HCT116 (cell line): ENCODE data around the gene B4GALNT4. TPM values are rescaled to one million over a fixed set of nuclear protein-coding genes. Genes with fewer than 3 reads are reported as not detected.

Experiments
- ATAC-seq: fragments of 200-7000 bp; cut with Tn5 transposase; 2 replicates; pipeline ENCODE4 v1.9.1; 2020; ENCODE audit warnings: mild to moderate bottlenecking, moderate library complexity
- BruUV-seq: library from RNA; stranded (reverse); fragments of 400-500 nt; replicated peaks from 2 replicates; lab custom pipeline; 2021; lab: Mats Ljungman, UMichigan
- CTCF ChIA-PET: fragments of 300-600 bp; sonication (Branson Sonifier 250); formaldehyde crosslinking; loops from one replicate; lab custom pipeline; 2021; ENCODE audit warnings: antibody characterized with exemption; lab: Charles Lee
- POLR2A ChIA-PET: fragments of 300-600, 350-600 bp; sonication (Branson Sonifier 250); formaldehyde crosslinking; loops from one replicate; lab custom pipeline; 2021; ENCODE audit warnings: antibody characterized with exemption; lab: Charles Lee
- RAD21 ChIA-PET, 2 experiments: fragments of 300-600 bp; sonication (Branson Sonifier 250); formaldehyde crosslinking; loops; one replicate each; lab custom pipeline; 2023; ENCODE audit warnings: low total read pairs in 2 of 2; ENCODE audit not compliant: uncharacterized antibody in 2 of 2, unreplicated experiment in 2 of 2, low non-redundant PET in 1 of 2; lab: Charles Lee
- DNase-seq: peaks from one replicate; pipeline ENCODE4 v3.0.0-alpha.2; 2010; ENCODE audit warnings: low read depth, low spot score
- H2AFZ ChIP-seq: fragments of 200-600 bp; shearing (Covaris generic), sonication (generic); 2 replicates; pipeline ENCODE4 v1.6.1; 2017; ENCODE audit warnings: low read depth, mixed run types, mixed read lengths, antibody characterized with exemption, low read length; ENCODE audit not compliant: poor library complexity, severe bottlenecking
- H3K27ac ChIP-seq: 2 replicates; pipeline ENCODE4 v1.5.1; 2012; ENCODE audit warnings: low read depth, low read length
- H3K27me3 ChIP-seq: fragments of 200-600 bp; sonication (generic); 2 replicates; pipeline ENCODE4 v1.6.1; 2016; ENCODE audit warnings: mixed run types, low read length, mixed read lengths; ENCODE audit not compliant: insufficient read depth
- H3K36me3 ChIP-seq, 2 experiments: fragments of 200-500 bp in 1 of 2; fragments of 200-600 bp in 1 of 2; sonication (Bioruptor generic) in 1 of 2; sonication (generic) in 1 of 2; 2 replicates each; pipeline versions ENCODE4 v1.5.1 to v1.6.1; 2014 to 2016; ENCODE audit warnings: low read length in 2 of 2, inconsistent platforms in 1 of 2, mixed read lengths in 1 of 2, mixed run types in 1 of 2; ENCODE audit not compliant: insufficient read depth in 2 of 2, control insufficient read depth in 1 of 2
- H3K4me1 ChIP-seq, 2 experiments: fragments of 200-600 bp in 1 of 2; sonication (generic) in 1 of 2; 2 replicates each; pipeline versions ENCODE4 v1.5.1 to v1.6.1; 2012 to 2017; ENCODE audit warnings: low read length in 2 of 2, inconsistent platforms in 1 of 2, mild to moderate bottlenecking in 1 of 2, mixed read lengths in 1 of 2, mixed run types in 1 of 2, moderate library complexity in 1 of 2; ENCODE audit not compliant: insufficient read depth in 2 of 2, control insufficient read depth in 1 of 2
- H3K4me2 ChIP-seq: fragments of 200-600 bp; sonication (generic); 2 replicates; pipeline ENCODE4 v1.6.1; 2017; ENCODE audit warnings: mixed run types, low read length, mixed read lengths
- H3K4me3 ChIP-seq, 2 experiments: fragments of 200-600 bp in 1 of 2; sonication (generic) in 1 of 2; replicated peaks in 1 of 2; 2 replicates each; pipeline ENCODE4 v1.5.1; 2011 to 2016; ENCODE audit warnings: low read length in 2 of 2, control low read depth in 1 of 2, low read depth in 1 of 2, mild to moderate bottlenecking in 1 of 2, mixed read lengths in 1 of 2, mixed run types in 1 of 2
- H3K79me2 ChIP-seq: fragments of 200-600 bp; sonication (generic); 2 replicates; pipeline ENCODE4 v1.6.1; 2017; ENCODE audit warnings: mild to moderate bottlenecking, mixed run types, low read length, moderate library complexity, mixed read lengths; ENCODE audit not compliant: insufficient read depth
- H3K9ac ChIP-seq: fragments of 200-600 bp; sonication (generic); 2 replicates; pipeline ENCODE4 v1.6.1; 2016; ENCODE audit warnings: low read length, mixed read lengths
- H3K9me2 ChIP-seq: fragments of 200-600 bp; sonication (generic), shearing (Covaris generic); 2 replicates; pipeline ENCODE4 v1.6.1; 2017; ENCODE audit warnings: mixed run types, mild to moderate bottlenecking, moderate library complexity; ENCODE audit not compliant: insufficient read depth
- H3K9me3 ChIP-seq, 2 experiments: fragments of 200-500 bp in 1 of 2; fragments of 200-600 bp in 1 of 2; sonication (Bioruptor generic) in 1 of 2; sonication (generic) in 1 of 2; 2 replicates each; pipeline ENCODE4 v1.6.1; 2014 to 2017; ENCODE audit warnings: low read length in 2 of 2, mixed read lengths in 2 of 2, inconsistent platforms in 1 of 2, low read depth in 1 of 2, mild to moderate bottlenecking in 1 of 2, mixed run types in 1 of 2, moderate library complexity in 1 of 2; ENCODE audit not compliant: control insufficient read depth in 1 of 2, insufficient read depth in 1 of 2
- H4K20me1 ChIP-seq: fragments of 200-600 bp; sonication (generic), shearing (Covaris generic); 2 replicates; pipeline ENCODE4 v1.6.1; 2017; ENCODE audit warnings: mixed run types, mild to moderate bottlenecking, moderate library complexity; ENCODE audit not compliant: insufficient read depth
- CBX3 ChIP-seq: IDR thresholded peaks from 2 replicates; pipeline ENCODE4 v1.6.1; 2012; ENCODE audit warnings: low read depth
- EGR1 ChIP-seq: IDR thresholded peaks from 2 replicates; pipeline ENCODE4 v1.6.1; 2012; ENCODE audit warnings: low read depth
- ELF1 ChIP-seq: IDR thresholded peaks from 2 replicates; pipeline ENCODE4 v1.6.1; 2012; ENCODE audit warnings: low read depth, borderline replicate concordance
- EZH2 ChIP-seq: fragments of 200-600 bp; sonication (generic); IDR thresholded peaks from 2 replicates; pipeline ENCODE4 v1.6.1; 2017; ENCODE audit warnings: antibody characterized with exemption, mixed run types
- EZH2phosphoT487 ChIP-seq: fragments of 200-600 bp; IDR thresholded peaks from 2 replicates; pipeline ENCODE4 v1.6.1; 2018; ENCODE audit warnings: antibody characterized with exemption, borderline replicate concordance
- JUND ChIP-seq: IDR thresholded peaks from 2 replicates; pipeline ENCODE4 v1.6.1; 2012
- POLR2A ChIP-seq: IDR thresholded peaks from 2 replicates; pipeline ENCODE4 v1.7.0; 2011; ENCODE audit warnings: borderline replicate concordance; ENCODE audit not compliant: insufficient read depth, insufficient read length; ENCODE audit errors: extremely low read depth
- POLR2AphosphoS5 ChIP-seq: IDR thresholded peaks from 2 replicates; pipeline ENCODE4 v1.6.1; 2011; ENCODE audit warnings: mild to moderate bottlenecking, low read depth, low read length, moderate library complexity
- RAD21 ChIP-seq: IDR thresholded peaks from 2 replicates; pipeline ENCODE4 v1.6.1; 2012; ENCODE audit warnings: low read depth, mild to moderate bottlenecking
- SRF ChIP-seq: IDR thresholded peaks from 2 replicates; pipeline ENCODE4 v1.6.1; 2012; ENCODE audit warnings: low read depth
- TCF7L2 ChIP-seq: IDR thresholded peaks from 2 replicates; pipeline ENCODE4 v1.7.0; 2011; ENCODE audit warnings: borderline replicate concordance, inconsistent platforms; ENCODE audit not compliant: insufficient read depth, insufficient read length; ENCODE audit errors: extremely low read depth
- YY1 ChIP-seq: IDR thresholded peaks from 2 replicates; pipeline ENCODE4 v1.6.1; 2011; ENCODE audit warnings: low read length, low read depth, moderate library complexity, mild to moderate bottlenecking; ENCODE audit not compliant: insufficient replicate concordance; ENCODE audit errors: extremely low read depth
- ZFX ChIP-seq: fragments of 450-650 bp; IDR thresholded peaks from 2 replicates; pipeline ENCODE4 v1.6.1; 2017
- ZNF274 ChIP-seq: fragments of 200-500 bp; sonication (Bioruptor generic); IDR thresholded peaks from 2 replicates; pipeline ENCODE4 v1.6.1; 2014; ENCODE audit warnings: mild to moderate bottlenecking, low read depth, low read length, inconsistent platforms
- intact Hi-C: fragments of 100-400 bp; cut with micrococcal nuclease; formaldehyde crosslinking; loops from 2 replicates; pipeline ENCODE4 v1.10.0; 2022
- total RNA-seq: library from RNA; stranded (reverse); gene quantifications from one replicate; pipeline ENCODE4 v1.2.1, GENCODE V29; 2021; ENCODE audit not compliant: unreplicated experiment
- TF ChIP-seq, protein P1 (sequence below): IDR thresholded peaks from 2 replicates; pipeline ENCODE4 v1.6.1; 2012; ENCODE audit warnings: low read depth
- TF ChIP-seq, protein P2 (sequence below): IDR thresholded peaks from 2 replicates; pipeline ENCODE4 v1.6.1; 2012
- TF ChIP-seq, protein P3 (sequence below), 3 experiments: fragments of 200-600 bp in 1 of 3; sonication (generic) in 1 of 3; IDR thresholded peaks in 2 of 3; conservative IDR thresholded peaks in 1 of 3; 2 replicates each; pipeline ENCODE4 v1.5.1; 2012 to 2017; ENCODE audit warnings: low read depth in 2 of 3, low read length in 2 of 3, antibody characterized with exemption in 1 of 3, borderline replicate concordance in 1 of 3, control low read depth in 1 of 3, mild to moderate bottlenecking in 1 of 3, mixed read lengths in 1 of 3, mixed run types in 1 of 3, moderate library complexity in 1 of 3; ENCODE audit not compliant: insufficient read depth in 1 of 3
- TF ChIP-seq, protein P4 (sequence below): IDR thresholded peaks from 2 replicates; pipeline ENCODE4 v1.6.1; 2011; ENCODE audit warnings: mild to moderate bottlenecking, low read length, moderate library complexity; ENCODE audit not compliant: insufficient replicate concordance; ENCODE audit errors: extremely low read depth

B4GALNT4 gene
- total RNA-seq, 1 experiment from 2014 or later, result 54.3 TPM

DNA sequence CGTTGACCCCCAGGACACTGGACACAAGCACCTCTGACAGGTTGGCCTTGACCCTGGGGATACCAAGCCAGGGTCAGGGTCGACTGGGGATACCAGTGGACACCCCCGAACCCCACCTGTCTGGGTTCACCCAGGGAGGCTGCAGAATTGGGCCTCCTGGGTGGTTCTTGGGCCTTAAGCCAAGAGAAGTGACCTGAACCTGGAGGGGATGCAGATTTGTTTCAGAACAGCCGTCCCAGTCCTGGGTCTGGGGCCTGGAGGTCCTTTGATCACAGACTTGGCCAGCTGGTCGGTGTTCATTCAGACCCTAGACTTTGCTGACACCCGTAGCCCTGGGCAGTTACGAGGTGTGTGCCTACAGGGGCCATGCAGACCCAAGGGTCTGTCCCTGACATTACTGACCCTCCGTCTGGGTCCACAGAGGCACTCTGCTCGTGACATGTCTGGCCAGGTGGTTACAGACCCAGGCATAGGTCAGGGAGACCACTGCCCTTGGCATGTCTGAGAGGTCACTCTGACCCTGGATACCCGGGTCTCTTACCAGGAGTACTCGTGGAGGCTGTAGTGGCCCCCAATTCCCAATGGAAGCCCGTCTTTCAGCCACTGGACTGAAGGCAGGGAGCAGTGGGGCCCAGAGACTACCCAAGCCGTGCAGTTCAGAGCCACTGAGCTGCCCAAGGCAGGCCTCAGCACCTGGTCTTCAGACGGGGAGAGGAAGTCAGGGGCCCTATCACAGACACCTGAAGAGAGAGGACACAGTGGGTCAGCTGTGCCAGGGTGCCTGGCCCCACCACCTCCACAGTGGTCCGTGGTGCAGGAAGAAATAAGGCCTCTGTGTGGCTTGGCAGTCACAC lies 39.1 kb downstream of the B4GALNT4 start:
- ChIA-PET CTCF (interaction anchor here (2.7 kb wide), 1 partner anchor 40 kb away, joined by 31 read pairs; the partner anchor contains the start of gene PTDSS2), POLR2A (interaction anchor here (1.3 kb wide), 1 partner anchor 41 kb away, joined by 10 read pairs; the partner anchor contains the start of gene PTDSS2), RAD21 (no interaction called here)
- no peaks in the 10 kb centered on the region for H3K27me3 ChIP-seq
- DNase-seq (no peak), ATAC-seq (no peak)
- H3K27ac ChIP-seq, result no peak overlapping the region; the same call in 1 of the 2 replicates
- H3K9me3 ChIP-seq, result no peaks in the 10 kb centered on the region
- H3K4me2 ChIP-seq, result no peak overlapping the region
- no peaks in the 10 kb centered on the region for H3K9me2 ChIP-seq
- intact Hi-C loops, result loop anchor here (5.0 kb wide), 1 partner anchor 39 kb away; no protein-coding TSS in a partner anchor
- no peak overlapping the region for H3K9ac ChIP-seq
- no peak overlapping the region for H2AFZ ChIP-seq
- no peak overlapping the region for H3K4me3 ChIP-seq
- no peaks in the 10 kb centered on the region for H4K20me1 ChIP-seq
- peaks cover 2 to 10% of the 10 kb centered on the region in 2 experiments; a peak in 2 of 4 replicates for H3K36me3 ChIP-seq
- peaks cover 14 to 42% of the 10 kb centered on the region in 2 experiments for H3K4me1 ChIP-seq
- BruUV-seq, result no TSS peak
- no peaks in the 10 kb centered on the region for H3K79me2 ChIP-seq
- TF ChIP-seq POLR2AphosphoS5 (no peak), SRF (no peak), TCF7L2 (no peak), EZH2 (no peak), CBX3 (no peak), YY1 (no peak), ZNF274 (no peak), POLR2A (no peak), EZH2phosphoT487 (no peak), ELF1 (no peak), ZFX (no peak), JUND (no peak), RAD21 (no peak), EGR1 (no peak)
- TF ChIP-seq, protein P1, sequence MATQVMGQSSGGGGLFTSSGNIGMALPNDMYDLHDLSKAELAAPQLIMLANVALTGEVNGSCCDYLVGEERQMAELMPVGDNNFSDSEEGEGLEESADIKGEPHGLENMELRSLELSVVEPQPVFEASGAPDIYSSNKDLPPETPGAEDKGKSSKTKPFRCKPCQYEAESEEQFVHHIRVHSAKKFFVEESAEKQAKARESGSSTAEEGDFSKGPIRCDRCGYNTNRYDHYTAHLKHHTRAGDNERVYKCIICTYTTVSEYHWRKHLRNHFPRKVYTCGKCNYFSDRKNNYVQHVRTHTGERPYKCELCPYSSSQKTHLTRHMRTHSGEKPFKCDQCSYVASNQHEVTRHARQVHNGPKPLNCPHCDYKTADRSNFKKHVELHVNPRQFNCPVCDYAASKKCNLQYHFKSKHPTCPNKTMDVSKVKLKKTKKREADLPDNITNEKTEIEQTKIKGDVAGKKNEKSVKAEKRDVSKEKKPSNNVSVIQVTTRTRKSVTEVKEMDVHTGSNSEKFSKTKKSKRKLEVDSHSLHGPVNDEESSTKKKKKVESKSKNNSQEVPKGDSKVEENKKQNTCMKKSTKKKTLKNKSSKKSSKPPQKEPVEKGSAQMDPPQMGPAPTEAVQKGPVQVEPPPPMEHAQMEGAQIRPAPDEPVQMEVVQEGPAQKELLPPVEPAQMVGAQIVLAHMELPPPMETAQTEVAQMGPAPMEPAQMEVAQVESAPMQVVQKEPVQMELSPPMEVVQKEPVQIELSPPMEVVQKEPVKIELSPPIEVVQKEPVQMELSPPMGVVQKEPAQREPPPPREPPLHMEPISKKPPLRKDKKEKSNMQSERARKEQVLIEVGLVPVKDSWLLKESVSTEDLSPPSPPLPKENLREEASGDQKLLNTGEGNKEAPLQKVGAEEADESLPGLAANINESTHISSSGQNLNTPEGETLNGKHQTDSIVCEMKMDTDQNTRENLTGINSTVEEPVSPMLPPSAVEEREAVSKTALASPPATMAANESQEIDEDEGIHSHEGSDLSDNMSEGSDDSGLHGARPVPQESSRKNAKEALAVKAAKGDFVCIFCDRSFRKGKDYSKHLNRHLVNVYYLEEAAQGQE, result no peak
- TF ChIP-seq, protein P2, sequence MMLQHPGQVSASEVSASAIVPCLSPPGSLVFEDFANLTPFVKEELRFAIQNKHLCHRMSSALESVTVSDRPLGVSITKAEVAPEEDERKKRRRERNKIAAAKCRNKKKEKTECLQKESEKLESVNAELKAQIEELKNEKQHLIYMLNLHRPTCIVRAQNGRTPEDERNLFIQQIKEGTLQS, result no peak
- TF ChIP-seq, protein P3, sequence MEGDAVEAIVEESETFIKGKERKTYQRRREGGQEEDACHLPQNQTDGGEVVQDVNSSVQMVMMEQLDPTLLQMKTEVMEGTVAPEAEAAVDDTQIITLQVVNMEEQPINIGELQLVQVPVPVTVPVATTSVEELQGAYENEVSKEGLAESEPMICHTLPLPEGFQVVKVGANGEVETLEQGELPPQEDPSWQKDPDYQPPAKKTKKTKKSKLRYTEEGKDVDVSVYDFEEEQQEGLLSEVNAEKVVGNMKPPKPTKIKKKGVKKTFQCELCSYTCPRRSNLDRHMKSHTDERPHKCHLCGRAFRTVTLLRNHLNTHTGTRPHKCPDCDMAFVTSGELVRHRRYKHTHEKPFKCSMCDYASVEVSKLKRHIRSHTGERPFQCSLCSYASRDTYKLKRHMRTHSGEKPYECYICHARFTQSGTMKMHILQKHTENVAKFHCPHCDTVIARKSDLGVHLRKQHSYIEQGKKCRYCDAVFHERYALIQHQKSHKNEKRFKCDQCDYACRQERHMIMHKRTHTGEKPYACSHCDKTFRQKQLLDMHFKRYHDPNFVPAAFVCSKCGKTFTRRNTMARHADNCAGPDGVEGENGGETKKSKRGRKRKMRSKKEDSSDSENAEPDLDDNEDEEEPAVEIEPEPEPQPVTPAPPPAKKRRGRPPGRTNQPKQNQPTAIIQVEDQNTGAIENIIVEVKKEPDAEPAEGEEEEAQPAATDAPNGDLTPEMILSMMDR (IDR thresholded peaks at IDR 0.05 in 2 of 3, conservative IDR thresholded peaks at IDR 0.05 in 1 of 3; ENCODE audit: borderline replicate concordance in 1 of 3, insufficient read depth in 1 of 3, low read depth in 2 of 3, low read length in 2 of 3), result no peak
- TF ChIP-seq, protein P4, sequence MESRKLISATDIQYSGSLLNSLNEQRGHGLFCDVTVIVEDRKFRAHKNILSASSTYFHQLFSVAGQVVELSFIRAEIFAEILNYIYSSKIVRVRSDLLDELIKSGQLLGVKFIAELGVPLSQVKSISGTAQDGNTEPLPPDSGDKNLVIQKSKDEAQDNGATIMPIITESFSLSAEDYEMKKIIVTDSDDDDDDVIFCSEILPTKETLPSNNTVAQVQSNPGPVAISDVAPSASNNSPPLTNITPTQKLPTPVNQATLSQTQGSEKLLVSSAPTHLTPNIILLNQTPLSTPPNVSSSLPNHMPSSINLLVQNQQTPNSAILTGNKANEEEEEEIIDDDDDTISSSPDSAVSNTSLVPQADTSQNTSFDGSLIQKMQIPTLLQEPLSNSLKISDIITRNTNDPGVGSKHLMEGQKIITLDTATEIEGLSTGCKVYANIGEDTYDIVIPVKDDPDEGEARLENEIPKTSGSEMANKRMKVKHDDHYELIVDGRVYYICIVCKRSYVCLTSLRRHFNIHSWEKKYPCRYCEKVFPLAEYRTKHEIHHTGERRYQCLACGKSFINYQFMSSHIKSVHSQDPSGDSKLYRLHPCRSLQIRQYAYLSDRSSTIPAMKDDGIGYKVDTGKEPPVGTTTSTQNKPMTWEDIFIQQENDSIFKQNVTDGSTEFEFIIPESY, result no peak
